A673 (cell line): ENCODE results near the gene HDHD3.
"Not testable (repeated sequence)": the region's sequence is repeated elsewhere in the genome, so short reads cannot be mapped to it uniquely, and the experiment has no call there.

Experiments used
- EZH2 ChIP-seq: fragments of 200-600 bp; sonication (generic); IDR thresholded peaks from 2 replicates; pipeline ENCODE4 v1.6.1; 2017; ENCODE audit warnings: borderline replicate concordance, low read depth, mild to moderate bottlenecking, mixed read lengths, antibody characterized with exemption, low read length; ENCODE audit not compliant: poor library complexity, severe bottlenecking
- TF ChIP-seq, protein P1 (sequence below): fragments of 300-800, 200-600 bp; sonication (generic); conservative IDR thresholded peaks from 2 replicates; pipeline ENCODE4 v1.5.1; 2017; ENCODE audit warnings: low read depth, mild to moderate bottlenecking, antibody characterized with exemption, low read length, moderate library complexity, mixed read lengths

DNA sequence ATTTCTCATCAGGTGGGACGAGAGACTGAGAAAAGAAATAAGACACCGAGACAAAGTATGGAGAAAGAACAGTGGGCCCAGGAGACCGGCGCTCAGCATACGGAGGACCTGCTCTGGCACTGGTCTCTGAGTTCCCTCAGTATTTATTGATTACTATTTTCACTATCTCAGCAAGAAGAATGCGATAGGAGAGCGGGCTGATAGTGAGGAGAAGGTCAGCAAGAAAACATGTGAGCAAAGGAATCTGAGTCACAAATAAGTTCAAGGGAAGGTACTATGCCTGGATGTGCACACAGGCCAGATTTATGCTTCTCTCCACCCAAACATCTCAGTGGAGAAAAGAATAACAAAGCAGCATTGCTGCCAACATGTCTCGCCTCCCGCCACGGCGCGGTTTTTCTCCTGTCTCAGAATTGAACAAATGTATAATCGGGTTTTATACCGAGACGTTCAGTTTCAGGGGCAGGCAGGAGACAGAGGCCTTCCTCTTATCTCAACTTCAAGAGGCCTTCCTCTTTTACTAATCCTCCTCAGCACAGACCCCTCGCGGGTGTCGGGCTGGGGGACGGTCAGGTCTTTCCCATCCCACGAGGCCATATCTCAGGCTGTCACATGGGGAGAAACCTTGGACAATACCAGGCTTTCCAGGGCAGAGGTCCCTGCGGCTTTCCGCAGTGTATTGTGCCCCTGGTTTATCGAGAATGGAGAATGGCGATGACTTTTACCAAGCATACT is 2.5 kb upstream of the HDHD3 start:
- TF ChIP-seq, protein P1, sequence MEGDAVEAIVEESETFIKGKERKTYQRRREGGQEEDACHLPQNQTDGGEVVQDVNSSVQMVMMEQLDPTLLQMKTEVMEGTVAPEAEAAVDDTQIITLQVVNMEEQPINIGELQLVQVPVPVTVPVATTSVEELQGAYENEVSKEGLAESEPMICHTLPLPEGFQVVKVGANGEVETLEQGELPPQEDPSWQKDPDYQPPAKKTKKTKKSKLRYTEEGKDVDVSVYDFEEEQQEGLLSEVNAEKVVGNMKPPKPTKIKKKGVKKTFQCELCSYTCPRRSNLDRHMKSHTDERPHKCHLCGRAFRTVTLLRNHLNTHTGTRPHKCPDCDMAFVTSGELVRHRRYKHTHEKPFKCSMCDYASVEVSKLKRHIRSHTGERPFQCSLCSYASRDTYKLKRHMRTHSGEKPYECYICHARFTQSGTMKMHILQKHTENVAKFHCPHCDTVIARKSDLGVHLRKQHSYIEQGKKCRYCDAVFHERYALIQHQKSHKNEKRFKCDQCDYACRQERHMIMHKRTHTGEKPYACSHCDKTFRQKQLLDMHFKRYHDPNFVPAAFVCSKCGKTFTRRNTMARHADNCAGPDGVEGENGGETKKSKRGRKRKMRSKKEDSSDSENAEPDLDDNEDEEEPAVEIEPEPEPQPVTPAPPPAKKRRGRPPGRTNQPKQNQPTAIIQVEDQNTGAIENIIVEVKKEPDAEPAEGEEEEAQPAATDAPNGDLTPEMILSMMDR, result not testable (repeated sequence)
- TF ChIP-seq EZH2, result not testable (repeated sequence)
